Skin of body (tissue), 2 donors: ENCODE data around the gene PSPH. TPM values are rescaled to one million over a fixed set of nuclear protein-coding genes. Genes with fewer than 3 reads are reported as not detected.

Experiments used
- DNase-seq: peaks from one replicate; lab custom pipeline; 2025; lab: John Stamatoyannopoulos, UW
- total RNA-seq: library from RNA; depleted of rRNA; stranded (reverse); fragments of >200 nt; gene quantifications from one replicate; pipeline ENCODE4 v1.2.3, GENCODE V29; 2014

The PSPH gene
- total RNA-seq, 1 donor from 2014 or later: 18.1 TPM

- no peak for DNase-seq
These were observed 44.0 kb downstream of the PSPH start for GRCh38 chr7:56007167-56007652.

GRCh38 chr7:56003749-56004148 is 47.5 kb downstream of the PSPH start:
- DNase-seq: no peak

GRCh38 chr7:55996856-55997500 is 54.3 kb downstream of the PSPH start:
- DNase-seq: no peak

- no peak for DNase-seq
These were observed 58.9 kb downstream of the PSPH start for GRCh38 chr7:55992346-55992745.

- no peak for DNase-seq
These were observed 67.7 kb downstream of the PSPH start for GRCh38 chr7:55983537-55983936.

- no peak for DNase-seq
These were observed 71.0 kb downstream of the PSPH start for GRCh38 chr7:55980266-55980665.

GRCh38 chr7:55977831-55978230 is 73.4 kb downstream of the PSPH start:
- no peak for DNase-seq

GRCh38 chr7:55975988-55976633 is 75.1 kb downstream of the PSPH start:
- DNase-seq: no peak

- DNase-seq: no peak
These were observed 77.4 kb downstream of the PSPH start for GRCh38 chr7:55973747-55974250.

GRCh38 chr7:55970978-55971377 is 80.3 kb downstream of the PSPH start:
- DNase-seq: no peak

GRCh38 chr7:55970561-55970960 is 80.7 kb downstream of the PSPH start:
- no peak for DNase-seq

GRCh38 chr7:55969391-55969790 is 81.9 kb downstream of the PSPH start:
- DNase-seq: no peak

- DNase-seq: no peak
These were observed 84.4 kb downstream of the PSPH start for GRCh38 chr7:55966851-55967250.

GRCh38 chr7:55965805-55966421 is 85.3 kb downstream of the PSPH start:
- DNase-seq: no peak

GRCh38 chr7:55965100-55965470 is 86.2 kb downstream of the PSPH start:
- DNase-seq: peak; percentile 39

GRCh38 chr7:55964261-55965099 is 86.8 kb downstream of the PSPH start, which contains the start of gene NIPSNAP2:
NIPSNAP2 (plus strand) TSS chr7:55964585; CDS start chr7:55964610, 25 bp downstream.
- DNase-seq: peak; percentile 40

GRCh38 chr7:55963584-55964168 is 87.6 kb downstream of the PSPH start:
- DNase-seq: no peak

GRCh38 chr7:55962014-55962413 is 89.2 kb downstream of the PSPH start:
- DNase-seq: no peak
